GM20000 (cell line): Measurements from ENCODE around the gene DCP2.

ENCODE experiments used
- DNase-seq: peaks from one replicate; pipeline ENCODE4 v3.0.0; 2012; ENCODE audit warnings: low spot score
- TF ChIP-seq, protein P1 (sequence below): IDR thresholded peaks from 2 replicates; pipeline ENCODE4 v1.5.1; 2012; ENCODE audit warnings: mild to moderate bottlenecking, control low read depth; ENCODE audit errors: extremely low read depth, missing control alignments

Gene DCP2

DNA sequence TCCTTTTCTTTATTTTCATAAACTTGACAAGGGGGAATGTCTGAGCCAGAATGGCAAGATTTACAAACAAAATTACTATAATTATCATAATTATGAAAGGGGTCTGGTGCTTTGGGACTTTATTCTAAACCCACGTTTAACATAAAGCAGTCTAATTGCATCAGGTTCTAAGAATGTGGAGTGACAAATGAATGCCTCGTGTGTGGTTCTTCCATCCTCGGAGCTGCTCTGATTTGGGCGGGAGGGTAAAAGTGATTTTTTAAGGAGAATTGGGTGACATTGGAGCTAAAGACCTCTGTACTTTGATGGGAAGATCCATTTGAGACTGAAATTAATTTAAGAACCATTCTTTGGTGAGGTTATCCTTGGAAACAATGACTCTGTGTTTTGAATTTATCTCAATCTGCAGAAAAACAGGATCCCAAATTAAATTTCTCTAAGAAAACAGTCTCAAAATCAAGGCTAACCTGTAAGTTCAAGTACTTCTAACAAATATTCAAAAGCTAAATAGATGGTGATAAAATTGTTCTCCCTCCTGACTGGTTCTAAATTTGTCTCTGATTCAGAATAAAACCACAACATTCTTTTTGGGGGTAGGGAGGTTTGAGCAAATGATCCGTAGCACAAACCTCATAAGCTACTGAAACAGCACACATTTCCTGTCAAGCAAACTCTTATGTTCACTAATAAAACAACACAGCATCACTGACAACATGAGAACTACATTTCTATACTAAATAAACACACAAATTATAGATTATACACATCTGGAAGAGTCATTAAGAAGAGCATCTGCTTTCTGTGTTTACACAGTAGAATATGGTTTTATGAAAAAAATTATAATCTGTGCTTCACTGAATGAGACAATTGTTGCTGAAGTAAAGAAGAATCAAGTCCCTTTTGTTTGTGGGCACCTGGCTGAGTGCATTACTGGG lies 85.5 kb downstream of the DCP2 start:
- no peak for DNase-seq
- TF ChIP-seq, protein P1, sequence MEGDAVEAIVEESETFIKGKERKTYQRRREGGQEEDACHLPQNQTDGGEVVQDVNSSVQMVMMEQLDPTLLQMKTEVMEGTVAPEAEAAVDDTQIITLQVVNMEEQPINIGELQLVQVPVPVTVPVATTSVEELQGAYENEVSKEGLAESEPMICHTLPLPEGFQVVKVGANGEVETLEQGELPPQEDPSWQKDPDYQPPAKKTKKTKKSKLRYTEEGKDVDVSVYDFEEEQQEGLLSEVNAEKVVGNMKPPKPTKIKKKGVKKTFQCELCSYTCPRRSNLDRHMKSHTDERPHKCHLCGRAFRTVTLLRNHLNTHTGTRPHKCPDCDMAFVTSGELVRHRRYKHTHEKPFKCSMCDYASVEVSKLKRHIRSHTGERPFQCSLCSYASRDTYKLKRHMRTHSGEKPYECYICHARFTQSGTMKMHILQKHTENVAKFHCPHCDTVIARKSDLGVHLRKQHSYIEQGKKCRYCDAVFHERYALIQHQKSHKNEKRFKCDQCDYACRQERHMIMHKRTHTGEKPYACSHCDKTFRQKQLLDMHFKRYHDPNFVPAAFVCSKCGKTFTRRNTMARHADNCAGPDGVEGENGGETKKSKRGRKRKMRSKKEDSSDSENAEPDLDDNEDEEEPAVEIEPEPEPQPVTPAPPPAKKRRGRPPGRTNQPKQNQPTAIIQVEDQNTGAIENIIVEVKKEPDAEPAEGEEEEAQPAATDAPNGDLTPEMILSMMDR: no peak

DNA sequence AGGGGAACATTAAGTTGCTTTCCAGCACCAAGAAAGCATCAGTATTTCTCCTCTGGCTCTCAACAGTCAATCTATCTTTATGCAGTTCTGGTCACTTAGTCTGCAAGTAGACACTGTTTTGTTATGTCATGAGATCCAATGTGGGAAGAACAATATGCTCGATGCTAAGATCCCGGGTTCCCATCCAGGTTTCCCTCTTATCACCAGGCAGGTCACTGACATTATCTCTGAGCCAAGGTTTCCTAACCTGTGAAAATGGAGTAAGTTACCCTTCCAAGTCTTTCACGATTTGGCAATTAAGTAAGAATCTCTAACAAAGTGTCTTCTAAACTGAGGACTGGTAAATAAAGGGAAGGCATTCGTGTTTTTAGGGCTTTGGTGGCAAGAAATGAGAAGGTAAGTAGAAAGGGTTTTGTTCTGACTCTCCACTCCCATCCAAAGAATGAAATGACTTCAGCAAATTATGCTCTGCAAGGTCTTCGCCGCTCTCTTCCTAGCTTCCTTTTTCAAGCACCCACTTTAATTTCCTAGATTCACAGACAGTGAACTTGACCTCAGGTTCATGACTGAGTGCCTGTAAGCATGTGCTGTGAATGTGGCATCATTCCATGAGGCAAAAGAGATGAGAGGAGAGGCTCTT lies 86.4 kb downstream of the DCP2 start:
- TF ChIP-seq, protein P1: no peak
- no peak for DNase-seq

DNA sequence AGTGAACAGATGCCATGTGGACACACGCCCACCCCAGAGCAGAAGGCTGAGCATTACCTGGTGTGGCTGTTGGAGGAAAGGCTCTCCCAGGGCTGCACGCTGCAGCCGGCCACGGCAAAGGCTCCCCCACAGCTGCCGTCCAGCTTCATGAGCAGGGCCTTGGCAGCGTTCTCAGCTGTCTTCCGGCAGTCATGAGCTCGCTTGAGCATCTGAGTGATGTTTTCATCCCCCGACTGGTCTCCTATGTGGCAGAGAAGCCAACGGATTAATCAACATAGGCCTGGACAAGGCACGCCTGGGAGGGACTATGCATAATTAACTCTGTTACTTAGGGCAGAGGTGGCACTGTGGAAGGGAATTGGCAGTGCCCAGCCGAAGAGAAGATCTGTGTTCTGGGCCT lies 87.3 kb downstream of the DCP2 start:
- no peak for DNase-seq
- TF ChIP-seq, protein P1: no peak

DNA sequence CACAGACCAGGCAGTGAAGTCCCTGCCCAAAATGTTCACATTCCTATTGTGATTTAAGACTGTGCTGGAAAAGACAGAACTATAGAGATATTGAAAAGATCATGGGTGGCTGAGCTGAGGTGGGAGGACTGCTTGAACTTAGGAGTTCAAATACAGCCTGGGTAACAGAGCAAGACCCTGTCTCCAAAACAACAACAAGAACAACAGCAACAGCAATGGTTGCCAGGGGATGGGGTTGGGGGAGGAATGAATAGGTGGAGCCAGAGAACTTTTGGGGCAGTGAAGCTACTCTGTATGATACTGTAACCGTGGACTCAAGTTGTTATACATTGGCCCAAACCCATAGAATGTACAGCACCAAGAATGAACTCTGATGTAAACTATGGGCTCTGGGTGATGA lies 88.2 kb downstream of the DCP2 start:
- no peak for DNase-seq
- TF ChIP-seq, protein P1: no peak

DNA sequence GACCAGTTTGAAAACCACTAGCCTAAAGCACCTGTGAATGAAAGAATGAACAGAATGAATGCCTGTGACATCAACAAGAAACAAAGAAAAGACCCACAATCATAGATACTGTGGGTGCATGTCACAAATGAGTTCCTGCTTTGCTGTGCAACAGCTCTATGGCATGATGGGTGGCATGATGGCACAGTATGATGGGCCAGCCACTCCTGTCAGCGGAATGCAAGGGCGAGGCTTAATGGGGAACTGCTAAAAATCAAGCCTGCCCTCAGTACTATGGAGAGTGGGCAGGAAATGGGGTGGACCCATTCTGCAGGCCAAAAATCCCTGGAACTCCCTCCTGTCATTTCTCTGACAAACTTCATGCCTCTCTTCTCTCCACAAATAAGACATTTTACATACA lies 89.0 kb downstream of the DCP2 start:
- TF ChIP-seq, protein P1: no peak

DNA sequence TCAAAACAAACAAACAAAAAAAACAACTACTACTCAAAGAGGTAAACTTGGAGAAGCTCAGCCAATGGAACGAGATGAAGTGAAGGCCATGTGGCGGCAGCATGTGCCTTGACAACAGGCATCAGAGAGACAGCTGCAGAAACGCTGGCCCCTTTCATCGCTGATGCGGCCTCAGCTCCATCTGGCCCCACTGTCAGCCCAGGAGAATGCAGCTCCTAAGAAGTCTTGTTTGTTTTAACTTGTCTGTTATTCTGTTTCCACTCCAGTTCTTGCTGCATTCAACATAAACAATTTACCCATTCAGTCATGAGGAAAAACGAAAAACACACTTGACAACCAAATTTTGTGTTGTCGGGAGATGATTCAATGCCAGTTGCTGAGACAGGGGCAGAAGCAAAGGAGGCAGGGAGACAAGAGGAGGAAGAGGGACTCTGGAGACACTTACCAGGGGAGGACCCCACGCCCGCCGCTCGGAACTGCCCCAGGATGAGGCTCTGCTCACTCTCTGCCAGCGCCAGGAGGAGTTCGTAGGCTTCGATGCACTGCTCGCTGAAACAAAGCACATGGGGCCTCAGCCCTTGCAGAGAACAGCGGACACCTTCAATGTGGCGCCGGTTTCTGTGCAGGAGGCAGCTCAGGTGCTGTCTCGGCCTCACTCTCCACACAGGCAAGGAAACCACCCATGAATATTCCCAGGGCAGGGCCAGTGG lies 91.2 kb downstream of the DCP2 start:
- TF ChIP-seq, protein P1: no peak
- DNase-seq: no peak

More for the DNA sequence above, 89.0 kb downstream of the DCP2 start:
- DNase-seq: no peak

DNA sequence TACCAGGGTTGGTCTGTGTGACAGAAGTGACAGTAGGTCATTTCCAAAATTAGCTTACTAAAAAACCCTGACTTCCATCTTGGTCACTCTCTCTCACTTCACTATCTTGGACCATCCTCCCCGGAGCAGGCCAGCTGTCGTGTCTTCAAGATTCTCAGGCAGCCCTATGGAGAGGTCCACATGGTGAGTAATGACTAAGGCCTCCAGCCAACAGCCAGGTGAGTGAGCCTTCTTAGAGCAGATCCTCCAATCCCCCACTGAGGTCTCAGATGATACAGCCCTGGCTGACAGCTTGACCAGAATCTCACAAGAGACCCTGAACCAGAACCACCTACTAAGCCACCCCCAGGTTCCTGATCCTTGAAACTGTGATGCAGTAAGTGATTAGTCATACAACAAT lies 92.0 kb downstream of the DCP2 start:
- TF ChIP-seq, protein P1: no peak
- no peak for DNase-seq
